Ishikawa (cell line): ENCODE data around the gene SLCO1B3.

Source experiments
- CEBPB ChIP-seq: IDR thresholded peaks from 2 replicates; pipeline ENCODE4 v1.6.1; 2012
- CREB1 ChIP-seq: IDR thresholded peaks from 2 replicates; pipeline ENCODE4 v1.6.1; 2012; ENCODE audit warnings: low read depth
- EGR1 ChIP-seq: IDR thresholded peaks from 2 replicates; pipeline ENCODE4 v1.6.1; 2012
- EP300 ChIP-seq: IDR thresholded peaks from 2 replicates; pipeline ENCODE4 v1.6.1; 2012; ENCODE audit warnings: borderline replicate concordance
- FOXM1 ChIP-seq: IDR thresholded peaks from 2 replicates; pipeline ENCODE4 v1.6.1; 2012; ENCODE audit warnings: low read depth, borderline replicate concordance
- NFIC ChIP-seq: IDR thresholded peaks from 2 replicates; pipeline ENCODE4 v1.6.1; 2012
- RAD21 ChIP-seq: IDR thresholded peaks from 2 replicates; pipeline ENCODE4 v1.6.1; 2012; ENCODE audit warnings: low read depth
- TAF1 ChIP-seq: IDR thresholded peaks from 2 replicates; pipeline ENCODE4 v1.6.1; 2012; ENCODE audit warnings: low read depth, mild to moderate bottlenecking
- TCF12 ChIP-seq: IDR thresholded peaks from 2 replicates; pipeline ENCODE4 v1.6.1; 2012; ENCODE audit warnings: low read depth
- TEAD4 ChIP-seq: IDR thresholded peaks from 2 replicates; pipeline ENCODE4 v1.6.1; 2012
- USF1 ChIP-seq: IDR thresholded peaks from 2 replicates; pipeline ENCODE4 v1.6.1; 2012
- YY1 ChIP-seq: IDR thresholded peaks from 2 replicates; pipeline ENCODE4 v1.6.1; 2012; ENCODE audit warnings: low read depth
- ZBTB7A ChIP-seq: IDR thresholded peaks from 2 replicates; pipeline ENCODE4 v1.6.1; 2012; ENCODE audit warnings: low read depth
- TF ChIP-seq, protein P1 (sequence below): IDR thresholded peaks from 2 replicates; pipeline ENCODE4 v1.6.1; 2012
- TF ChIP-seq, protein P2 (sequence below): IDR thresholded peaks from 2 replicates; pipeline ENCODE4 v1.6.1; 2012; ENCODE audit warnings: low read depth, mild to moderate bottlenecking

Gene SLCO1B3

GRCh38 chr12:20829919-20830318 is 19.4 kb downstream of the SLCO1B3 start:
- TF ChIP-seq, protein P1, sequence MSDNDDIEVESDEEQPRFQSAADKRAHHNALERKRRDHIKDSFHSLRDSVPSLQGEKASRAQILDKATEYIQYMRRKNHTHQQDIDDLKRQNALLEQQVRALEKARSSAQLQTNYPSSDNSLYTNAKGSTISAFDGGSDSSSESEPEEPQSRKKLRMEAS = no peak
- no peak for TF ChIP-seq USF1
- no peak for TF ChIP-seq CREB1
- no peak for TF ChIP-seq EGR1
- TF ChIP-seq YY1 = no peak
- TF ChIP-seq EP300 = no peak
- no peak for TF ChIP-seq TAF1
- no peak for TF ChIP-seq FOXM1
- TF ChIP-seq, protein P2, sequence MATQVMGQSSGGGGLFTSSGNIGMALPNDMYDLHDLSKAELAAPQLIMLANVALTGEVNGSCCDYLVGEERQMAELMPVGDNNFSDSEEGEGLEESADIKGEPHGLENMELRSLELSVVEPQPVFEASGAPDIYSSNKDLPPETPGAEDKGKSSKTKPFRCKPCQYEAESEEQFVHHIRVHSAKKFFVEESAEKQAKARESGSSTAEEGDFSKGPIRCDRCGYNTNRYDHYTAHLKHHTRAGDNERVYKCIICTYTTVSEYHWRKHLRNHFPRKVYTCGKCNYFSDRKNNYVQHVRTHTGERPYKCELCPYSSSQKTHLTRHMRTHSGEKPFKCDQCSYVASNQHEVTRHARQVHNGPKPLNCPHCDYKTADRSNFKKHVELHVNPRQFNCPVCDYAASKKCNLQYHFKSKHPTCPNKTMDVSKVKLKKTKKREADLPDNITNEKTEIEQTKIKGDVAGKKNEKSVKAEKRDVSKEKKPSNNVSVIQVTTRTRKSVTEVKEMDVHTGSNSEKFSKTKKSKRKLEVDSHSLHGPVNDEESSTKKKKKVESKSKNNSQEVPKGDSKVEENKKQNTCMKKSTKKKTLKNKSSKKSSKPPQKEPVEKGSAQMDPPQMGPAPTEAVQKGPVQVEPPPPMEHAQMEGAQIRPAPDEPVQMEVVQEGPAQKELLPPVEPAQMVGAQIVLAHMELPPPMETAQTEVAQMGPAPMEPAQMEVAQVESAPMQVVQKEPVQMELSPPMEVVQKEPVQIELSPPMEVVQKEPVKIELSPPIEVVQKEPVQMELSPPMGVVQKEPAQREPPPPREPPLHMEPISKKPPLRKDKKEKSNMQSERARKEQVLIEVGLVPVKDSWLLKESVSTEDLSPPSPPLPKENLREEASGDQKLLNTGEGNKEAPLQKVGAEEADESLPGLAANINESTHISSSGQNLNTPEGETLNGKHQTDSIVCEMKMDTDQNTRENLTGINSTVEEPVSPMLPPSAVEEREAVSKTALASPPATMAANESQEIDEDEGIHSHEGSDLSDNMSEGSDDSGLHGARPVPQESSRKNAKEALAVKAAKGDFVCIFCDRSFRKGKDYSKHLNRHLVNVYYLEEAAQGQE = no peak
- no peak for TF ChIP-seq RAD21
- no peak for TF ChIP-seq TCF12
- no peak for TF ChIP-seq NFIC
- TF ChIP-seq TEAD4 = no peak
- TF ChIP-seq ZBTB7A = no peak
- no peak for TF ChIP-seq CEBPB

GRCh38 chr12:20830456-20830855 is 20.0 kb downstream of the SLCO1B3 start:
- no peak for TF ChIP-seq TAF1
- no peak for TF ChIP-seq CEBPB
- TF ChIP-seq TEAD4 = no peak
- TF ChIP-seq ZBTB7A = no peak
- TF ChIP-seq, protein P1 = no peak
- TF ChIP-seq FOXM1 = no peak
- no peak for TF ChIP-seq TCF12

DNA sequence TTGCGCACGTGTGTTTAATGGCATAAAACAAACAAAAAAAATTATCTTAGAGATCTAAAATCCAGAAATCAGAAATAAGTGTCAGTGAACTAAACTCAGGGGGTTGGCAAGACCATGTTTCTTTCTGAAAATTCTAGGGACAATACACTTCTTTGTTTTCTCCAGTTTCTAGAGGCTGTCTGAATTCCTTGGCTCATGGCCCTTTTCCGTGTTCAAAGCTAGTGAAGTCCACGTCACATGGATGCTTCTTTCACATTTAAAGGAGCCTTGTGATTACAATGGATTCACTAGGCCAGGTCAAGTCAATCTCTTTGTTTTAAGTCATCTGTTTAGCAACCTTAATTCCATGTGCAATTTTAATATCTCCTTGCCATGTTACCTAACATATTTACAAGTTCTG is 22.4 kb downstream of the SLCO1B3 start:
- TF ChIP-seq YY1 (no peak), EGR1 (no peak), CEBPB (no peak), TEAD4 (no peak), TCF12 (no peak), EP300 (no peak), USF1 (no peak), RAD21 (no peak), TAF1 (no peak), FOXM1 (no peak), ZBTB7A (no peak), CREB1 (no peak), NFIC (no peak)
- TF ChIP-seq, protein P1 = no peak
- TF ChIP-seq, protein P2 = no peak

DNA sequence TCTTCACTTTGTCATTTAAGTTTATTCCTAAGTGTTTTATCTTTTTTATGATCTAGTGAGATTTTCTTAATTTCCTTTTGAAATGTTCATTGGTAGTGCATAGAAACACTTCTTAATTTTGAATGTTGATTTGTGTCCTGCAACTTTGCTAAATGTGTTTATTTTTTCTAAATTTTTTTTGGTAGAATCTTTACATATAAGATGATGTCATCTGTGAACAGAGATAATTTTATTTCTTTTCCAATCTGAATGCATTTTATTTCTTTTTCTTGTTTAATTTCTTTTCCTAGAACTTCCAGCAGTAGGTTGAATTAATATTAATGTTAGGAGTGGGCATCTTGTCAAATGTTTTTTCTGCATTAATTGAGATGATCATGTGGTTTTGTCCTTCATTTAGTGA is 42.1 kb downstream of the SLCO1B3 start:
- TF ChIP-seq TEAD4 (no peak), TAF1 (no peak), TCF12 (no peak), CREB1 (no peak), CEBPB (no peak), EP300 (no peak), RAD21 (no peak), USF1 (no peak), NFIC (no peak), YY1 (no peak), EGR1 (no peak), FOXM1 (no peak)
- TF ChIP-seq, protein P1 = no peak
- TF ChIP-seq, protein P2 = no peak
